ENCODE measurements around the gene TGFBR2.
"Not testable (repeated sequence)": the region's sequence is repeated elsewhere in the genome, so short reads cannot be mapped to it uniquely, and the experiment has no call there.

The TGFBR2 gene

DNA sequence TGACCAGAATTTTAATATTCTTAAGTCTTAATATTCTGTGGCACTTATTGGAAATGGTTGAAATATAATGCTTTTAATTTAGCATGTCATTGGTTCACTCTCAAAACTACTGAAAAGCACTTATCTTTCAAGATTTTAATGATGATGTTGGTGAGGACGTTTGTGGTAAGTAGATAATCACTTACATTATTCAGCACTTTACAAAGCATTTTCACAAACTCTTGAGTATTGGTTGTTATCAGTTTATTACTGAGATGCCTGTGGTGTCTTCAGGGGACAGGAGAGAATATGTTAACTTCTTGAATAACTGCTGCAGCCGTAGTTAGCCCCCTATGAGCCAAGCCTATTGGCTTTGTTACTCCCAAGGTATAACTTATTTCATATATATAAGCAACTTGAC lies 15.2 kb downstream of the TGFBR2 start:
- ChIA-PET CTCF (no interaction called here), POLR2A (ENCODE audit: low non-redundant PET) (no interaction called here)
- TF ChIP-seq, protein P1, sequence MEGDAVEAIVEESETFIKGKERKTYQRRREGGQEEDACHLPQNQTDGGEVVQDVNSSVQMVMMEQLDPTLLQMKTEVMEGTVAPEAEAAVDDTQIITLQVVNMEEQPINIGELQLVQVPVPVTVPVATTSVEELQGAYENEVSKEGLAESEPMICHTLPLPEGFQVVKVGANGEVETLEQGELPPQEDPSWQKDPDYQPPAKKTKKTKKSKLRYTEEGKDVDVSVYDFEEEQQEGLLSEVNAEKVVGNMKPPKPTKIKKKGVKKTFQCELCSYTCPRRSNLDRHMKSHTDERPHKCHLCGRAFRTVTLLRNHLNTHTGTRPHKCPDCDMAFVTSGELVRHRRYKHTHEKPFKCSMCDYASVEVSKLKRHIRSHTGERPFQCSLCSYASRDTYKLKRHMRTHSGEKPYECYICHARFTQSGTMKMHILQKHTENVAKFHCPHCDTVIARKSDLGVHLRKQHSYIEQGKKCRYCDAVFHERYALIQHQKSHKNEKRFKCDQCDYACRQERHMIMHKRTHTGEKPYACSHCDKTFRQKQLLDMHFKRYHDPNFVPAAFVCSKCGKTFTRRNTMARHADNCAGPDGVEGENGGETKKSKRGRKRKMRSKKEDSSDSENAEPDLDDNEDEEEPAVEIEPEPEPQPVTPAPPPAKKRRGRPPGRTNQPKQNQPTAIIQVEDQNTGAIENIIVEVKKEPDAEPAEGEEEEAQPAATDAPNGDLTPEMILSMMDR (conservative IDR thresholded peaks at IDR 0.05; ENCODE audit: low read depth), result no peak
- H3K27ac ChIP-seq, result no peak overlapping the region
- DNase-seq (ENCODE audit: low spot score), result no peak

DNA sequence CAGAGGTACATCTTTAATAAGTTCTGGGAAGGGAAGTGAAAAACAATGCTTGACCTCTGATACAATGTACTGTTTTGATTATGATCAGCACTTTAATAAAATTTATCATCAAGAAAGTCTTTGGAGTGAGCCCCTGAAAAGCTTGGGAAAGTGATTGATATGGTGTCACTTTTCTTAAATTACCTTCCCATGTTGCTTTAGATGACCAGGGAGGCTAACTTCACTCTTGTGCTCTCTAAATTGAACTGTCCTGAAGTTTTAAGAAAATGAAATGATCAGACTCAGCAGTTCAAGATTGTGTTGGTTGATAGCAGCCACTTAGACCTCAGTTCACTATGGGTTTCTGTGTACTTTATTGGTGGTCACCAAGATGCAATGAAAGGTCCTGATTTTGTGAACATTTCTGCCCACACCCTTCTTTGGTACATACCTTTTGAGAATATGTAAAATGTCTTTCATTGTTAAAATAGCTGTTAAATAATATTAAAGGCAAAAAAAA lies 15.7 kb downstream of the TGFBR2 start:
- TF ChIP-seq, protein P1 (conservative IDR thresholded peaks at IDR 0.05; ENCODE audit: low read depth), result no peak
- peak overlapping the region; percentile 53 for H3K27ac ChIP-seq
- ChIA-PET CTCF (no interaction called here), POLR2A (ENCODE audit: low non-redundant PET) (no interaction called here)
- no peak for DNase-seq (ENCODE audit: low spot score)

DNA sequence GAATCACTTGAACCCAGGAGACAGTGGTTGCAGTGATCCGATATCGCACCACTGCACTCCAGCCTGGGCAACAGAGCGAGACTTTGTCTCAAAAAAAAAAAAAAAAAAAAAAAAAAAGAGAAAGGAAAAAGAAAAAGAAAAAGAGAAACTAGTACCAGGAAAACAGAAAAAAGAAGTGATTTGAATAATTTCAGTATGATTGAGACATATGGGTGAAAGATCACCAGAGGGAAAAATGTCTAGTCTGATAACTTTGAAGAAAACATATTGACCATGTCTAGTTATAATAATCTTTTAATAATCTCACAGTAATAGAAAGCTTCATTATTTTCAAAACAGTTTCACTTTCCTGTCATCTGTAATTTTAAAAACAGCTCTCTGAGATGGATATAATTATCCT lies 16.4 kb downstream of the TGFBR2 start:
- DNase-seq (ENCODE audit: low spot score), result no peak
- CTCF ChIA-PET, result no interaction called here
- POLR2A ChIA-PET (ENCODE audit: low non-redundant PET), result no interaction called here
- TF ChIP-seq, protein P1 (conservative IDR thresholded peaks at IDR 0.05; ENCODE audit: low read depth), result no peak
- H3K27ac ChIP-seq, result peak overlapping the region; percentile 53

DNA sequence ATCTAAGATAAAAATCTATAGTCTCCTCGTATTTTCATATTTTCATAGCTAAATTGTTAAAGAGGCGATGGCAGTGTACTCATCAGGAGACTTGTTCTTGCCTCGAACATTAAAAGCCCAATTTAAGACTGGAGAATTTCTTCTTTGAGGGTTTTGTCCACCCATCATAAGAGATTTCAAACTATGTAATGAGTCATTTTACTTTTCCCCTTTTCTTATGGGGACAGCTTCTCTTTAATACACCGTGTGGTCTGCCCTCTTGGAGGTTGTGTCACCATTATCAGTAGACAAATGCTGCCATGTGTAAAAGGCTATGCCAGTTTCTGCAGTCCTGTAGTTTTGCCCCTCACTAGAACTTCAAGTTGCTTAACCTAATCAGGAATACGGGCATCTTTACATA lies 16.9 kb downstream of the TGFBR2 start:
- TF ChIP-seq, protein P1 (conservative IDR thresholded peaks at IDR 0.05; ENCODE audit: low read depth), result no peak
- H3K27ac ChIP-seq, result no peak overlapping the region
- POLR2A ChIA-PET (ENCODE audit: low non-redundant PET), result no interaction called here
- no peak for DNase-seq (ENCODE audit: low spot score)
- CTCF ChIA-PET, result no interaction called here

DNA sequence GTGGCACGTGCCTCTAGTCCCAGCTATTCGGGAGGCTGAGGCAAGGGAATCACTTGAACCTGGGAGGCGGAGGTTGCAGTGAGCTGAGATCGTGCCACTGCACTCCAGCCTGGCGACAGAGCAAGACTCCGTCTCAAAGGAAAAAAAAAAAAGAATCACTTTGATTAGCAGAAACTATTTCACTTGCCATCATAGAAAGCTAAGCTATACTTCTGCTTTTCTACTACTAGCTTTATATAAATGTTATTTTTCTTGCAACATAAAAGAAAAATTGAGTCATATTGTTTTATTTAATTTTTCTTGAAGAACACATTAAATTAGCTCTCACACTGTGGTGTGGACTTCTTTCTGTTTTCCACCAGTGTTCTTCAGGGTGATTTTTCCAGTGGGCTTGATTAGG lies 18.1 kb downstream of the TGFBR2 start:
- H3K27ac ChIP-seq, result peak overlapping the region; percentile 75
- DNase-seq (ENCODE audit: low spot score); CTCF ChIA-PET; POLR2A ChIA-PET (ENCODE audit: low non-redundant PET): not testable (repeated sequence)

DNA sequence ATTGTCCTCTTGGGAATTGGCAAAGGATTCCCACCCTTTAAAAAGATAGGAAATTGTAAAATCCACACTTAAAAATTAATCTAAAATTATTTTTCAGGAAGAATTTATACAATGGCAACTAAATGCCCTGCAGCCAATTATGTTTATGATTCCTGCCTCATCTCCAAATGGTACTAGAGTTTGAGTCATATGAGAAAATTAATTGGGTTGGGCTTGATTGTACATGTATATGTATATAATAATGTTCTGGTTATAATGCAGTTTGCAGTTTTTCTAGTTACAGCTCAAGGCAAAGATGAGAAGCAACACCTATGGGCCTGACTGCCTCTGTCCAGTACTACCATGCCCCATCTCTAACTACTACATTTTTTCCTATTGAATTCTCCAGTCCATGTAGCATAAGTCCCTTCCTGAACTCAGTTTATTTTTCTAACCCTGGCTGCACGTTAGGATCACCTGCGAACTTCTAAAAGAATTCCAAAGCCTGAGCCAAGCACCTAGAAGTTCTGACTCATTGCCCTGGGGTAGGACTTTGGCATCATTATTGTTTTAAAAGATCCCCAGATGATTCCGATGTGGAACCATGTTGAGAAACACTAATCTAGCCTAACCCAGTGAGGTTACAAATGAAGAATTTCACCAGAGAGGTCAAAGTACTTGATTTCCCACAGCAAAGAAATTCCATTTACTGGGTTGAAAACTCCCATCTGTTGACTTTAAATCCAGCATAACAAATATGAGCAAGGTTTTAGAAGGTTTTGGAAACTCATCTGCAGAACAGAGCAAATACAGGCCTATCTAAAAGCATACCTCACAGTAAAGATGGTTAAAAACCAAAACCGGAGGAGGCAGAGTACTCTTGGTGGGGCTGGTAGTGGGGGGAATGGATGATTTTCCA lies 19.4 kb downstream of the TGFBR2 start:
- ChIA-PET POLR2A (ENCODE audit: low non-redundant PET) (no interaction called here), CTCF (interaction anchor here (0.8 kb wide), 1 partner anchor 18 kb away, joined by 3 read pairs; no protein-coding TSS in a partner anchor)
- peak overlapping the region; percentile 92 for H3K27ac ChIP-seq
- DNase-seq (ENCODE audit: low spot score), result peak; percentile 64
- TF ChIP-seq, protein P1 (conservative IDR thresholded peaks at IDR 0.05; ENCODE audit: low read depth), result no peak

DNA sequence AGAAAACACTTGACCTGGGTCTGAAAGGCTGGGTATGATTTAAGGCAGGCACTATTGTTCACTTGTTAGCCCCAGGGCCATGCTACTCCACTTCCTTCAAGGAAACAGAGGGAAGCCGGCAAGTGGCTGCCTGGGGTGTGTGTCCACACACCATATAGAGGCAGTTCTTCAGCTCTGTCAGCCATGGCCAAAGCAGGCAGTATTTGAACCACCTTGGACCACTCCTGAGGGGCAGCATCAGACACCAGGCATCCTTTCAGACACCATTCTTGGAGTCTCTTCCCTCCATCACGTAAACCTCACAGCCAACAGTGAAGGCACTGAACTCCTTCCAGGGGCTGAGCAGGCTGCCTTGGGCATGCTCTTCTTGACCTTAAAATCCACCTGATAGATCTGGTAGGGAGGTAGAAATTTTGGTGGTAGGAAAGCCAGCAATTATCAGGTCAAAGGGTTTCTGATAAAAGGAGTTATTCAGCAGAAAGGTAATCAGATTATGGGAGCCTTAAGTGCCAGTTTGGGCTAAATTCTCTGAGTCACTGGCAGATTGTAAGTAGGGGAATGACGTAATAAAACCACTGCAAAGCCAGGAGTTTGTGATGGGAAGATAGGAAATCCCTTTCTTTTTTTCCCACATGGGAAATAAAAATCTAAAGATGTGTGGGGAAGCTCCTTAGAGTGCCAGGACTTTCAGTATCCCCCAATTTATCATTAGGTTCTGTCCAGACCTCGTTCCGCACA lies 20.2 kb downstream of the TGFBR2 start:
- no peak for DNase-seq (ENCODE audit: low spot score)
- TF ChIP-seq, protein P1 (conservative IDR thresholded peaks at IDR 0.05; ENCODE audit: low read depth), result no peak
- POLR2A ChIA-PET (ENCODE audit: low non-redundant PET), result no interaction called here
- CTCF ChIA-PET, result no interaction called here
- H3K27ac ChIP-seq, result peak overlapping the region; percentile 92
